Measurements from ENCODE around the gene ZNF865. TPM values are rescaled to one million over a fixed set of nuclear protein-coding genes. Genes with fewer than 3 reads are reported as not detected.

ZNF865 gene
- total and polyA plus RNA-seq, 2 of the 8 experiments (the other 6 are each of a cell fraction or from before 2014, with no cell fraction given) = 3.5 to 13.6 TPM

- TF ChIP-seq NRF1 (IDR thresholded peaks at IDR 0.05; ENCODE audit: low read depth, low read length) = no peak
- TF ChIP-seq RBBP5 (IDR thresholded peaks at IDR 0.05; ENCODE audit: borderline replicate concordance, low read depth, low read length) = no peak
- no peak for TF ChIP-seq MAFK (IDR thresholded peaks at IDR 0.05; ENCODE audit: low read depth, low read length)
- no peak for TF ChIP-seq TBP (IDR thresholded peaks at IDR 0.05; ENCODE audit: low read depth, low read length)
- no peak for TF ChIP-seq BCL11A (IDR thresholded peaks at IDR 0.05; ENCODE audit: low read depth in 2 of 2, low read length in 2 of 2)
- no peak for TF ChIP-seq GABPA (IDR thresholded peaks at IDR 0.05; ENCODE audit: borderline replicate concordance, insufficient read depth, low read length)
- no peak for TF ChIP-seq KDM5A (IDR thresholded peaks at IDR 0.05; ENCODE audit: low read length)
- no peak for TF ChIP-seq HDAC6 (IDR thresholded peaks at IDR 0.05; ENCODE audit: low read depth, low read length)
Observed at GRCh38 chr19:55606471-55606787, 982 bp downstream of the ZNF865 start (continued).

Data from H1 (cell line).